HEK293T (cell line): ENCODE data around the gene ABHD12B.

ENCODE experiments used
- CTBP1 ChIP-seq: fragments of 450-650 bp; IDR thresholded peaks from 2 replicates; pipeline ENCODE4 v1.6.1; 2016; ENCODE audit warnings: borderline replicate concordance
- ELF4 ChIP-seq: fragments of 450-650 bp; IDR thresholded peaks from 2 replicates; pipeline ENCODE4 v1.6.1; 2017; ENCODE audit warnings: antibody characterized with exemption
- FOXK2 ChIP-seq: fragments of 450-650 bp; IDR thresholded peaks from 2 replicates; pipeline ENCODE4 v1.6.1; 2016; ENCODE audit warnings: mild to moderate bottlenecking
- L3MBTL2 ChIP-seq: fragments of 450-650 bp; conservative IDR thresholded peaks from 2 replicates; pipeline ENCODE4 v1.6.1; 2016; ENCODE audit warnings: mild to moderate bottlenecking
- SP1 ChIP-seq: fragments of 450-650 bp; IDR thresholded peaks from 2 replicates; pipeline ENCODE4 v1.6.1; 2017
- SUZ12 ChIP-seq: fragments of 450-650 bp; IDR thresholded peaks from 2 replicates; pipeline ENCODE4 v1.6.1; 2016; ENCODE audit warnings: mild to moderate bottlenecking

DNA sequence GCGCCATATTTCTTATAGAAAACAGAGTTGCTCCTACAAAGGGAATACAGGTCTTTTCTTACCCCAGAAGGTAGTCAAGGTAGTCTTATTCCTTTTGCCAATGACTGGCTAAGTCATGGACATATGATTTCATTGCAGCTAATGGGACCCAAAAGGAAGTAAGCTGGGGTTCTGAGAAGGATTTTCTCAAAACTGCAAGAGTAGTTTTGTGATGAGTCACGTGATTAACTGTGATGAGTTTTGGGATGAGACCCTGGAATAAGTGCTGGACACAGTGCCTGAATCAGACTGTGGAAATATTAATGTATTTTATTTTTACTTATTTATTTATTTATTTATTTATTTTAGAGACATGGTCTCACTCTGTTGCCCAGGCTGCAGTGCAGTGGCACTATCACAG, 27.5 kb upstream of the ABHD12B start:
- no peak for TF ChIP-seq SP1
- TF ChIP-seq ELF4 = no peak
- TF ChIP-seq FOXK2 = no peak
- no peak for TF ChIP-seq L3MBTL2
- TF ChIP-seq SUZ12 = no peak
- TF ChIP-seq CTBP1 = no peak
